Activated T-helper 1 cell treated with anti-CD3 and anti-CD28 coated beads, Interleukin-12 subunit alpha, Interleukin-12 subunit beta, Interleukin-2, Interleukin-4 antibody, amounts not matched to agents 30 ng/mL and 10 ng/mL and 1 ng/mL, durations not matched to agents 14 hours and 24 hours and 36 hours (primary cell): Measurements from ENCODE around the gene WDFY2. TPM values are rescaled to one million over a fixed set of nuclear protein-coding genes. Genes with fewer than 3 reads are reported as not detected.

Source experiments
- DNase-seq: peaks from one replicate; pipeline ENCODE4 v3.0.0; 2021; ENCODE audit warnings: low spot score
- H3K27ac Mint-ChIP-seq: one replicate; pipeline ENCODE4 v1.8.0; 2021; ENCODE audit warnings: mild to moderate bottlenecking, mixed read lengths
- H3K27me3 Mint-ChIP-seq: one replicate; pipeline ENCODE4 v1.8.0; 2022; ENCODE audit warnings: mild to moderate bottlenecking, moderate library complexity, mixed read lengths; ENCODE audit not compliant: insufficient read depth
- H3K36me3 Mint-ChIP-seq: one replicate; pipeline ENCODE4 v1.8.0; 2021; ENCODE audit warnings: low read depth, mixed read lengths
- H3K4me1 Mint-ChIP-seq: one replicate; pipeline ENCODE4 v1.8.0; 2021; ENCODE audit warnings: low read depth, mixed read lengths
- H3K4me3 Mint-ChIP-seq: one replicate; pipeline ENCODE4 v1.8.0; 2021; ENCODE audit warnings: mild to moderate bottlenecking, moderate library complexity, mixed read lengths
- H3K9me3 Mint-ChIP-seq: one replicate; pipeline ENCODE4 v1.8.0; 2021; ENCODE audit warnings: mixed read lengths
- intact Hi-C: fragments of 100-400 bp; cut with micrococcal nuclease; formaldehyde crosslinking; loops from one replicate; pipeline ENCODE4 v1.15.1; 2024
- total RNA-seq: library from RNA; stranded (reverse); gene quantifications from 2 replicates; pipeline ENCODE4 v1.2.3, GENCODE V29; 2022

The WDFY2 gene
- total RNA-seq, 1 donor from 2014 or later, result 7.5 TPM

DNA sequence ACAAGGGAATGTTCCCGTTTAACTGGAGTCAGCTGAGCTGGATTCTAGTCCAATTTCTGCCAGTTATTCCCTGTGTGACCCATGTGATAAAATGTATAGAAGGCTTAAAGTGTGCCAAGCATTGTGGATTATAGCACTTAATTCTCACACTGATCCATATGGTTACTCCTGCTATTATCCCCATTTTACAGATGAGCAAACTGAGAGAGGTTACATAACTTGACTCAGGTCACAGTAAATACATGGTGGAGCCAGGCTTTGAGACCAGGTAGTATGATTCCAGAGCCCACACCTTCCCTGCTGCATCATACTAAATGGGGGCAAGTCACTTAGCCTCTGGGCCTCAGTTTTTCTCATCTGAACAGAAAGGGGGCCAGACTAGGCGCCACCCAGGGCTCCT lies 221.7 kb downstream of the WDFY2 start:
- Mint-ChIP-seq H3K27ac (no peak overlapping the region), H3K9me3 (no peaks in the 10 kb centered on the region), H3K4me3 (no peak overlapping the region), H3K27me3 (no peaks in the 10 kb centered on the region), H3K36me3 (peaks cover 7% of the 10 kb centered on the region), H3K4me1 (peaks cover 40% of the 10 kb centered on the region)
- no peak for DNase-seq
- intact Hi-C loops, result loop anchor here (1.0 to 10.0 kb wide), 3 partner anchors 9 to 1441 kb away; no protein-coding TSS in a partner anchor

DNA sequence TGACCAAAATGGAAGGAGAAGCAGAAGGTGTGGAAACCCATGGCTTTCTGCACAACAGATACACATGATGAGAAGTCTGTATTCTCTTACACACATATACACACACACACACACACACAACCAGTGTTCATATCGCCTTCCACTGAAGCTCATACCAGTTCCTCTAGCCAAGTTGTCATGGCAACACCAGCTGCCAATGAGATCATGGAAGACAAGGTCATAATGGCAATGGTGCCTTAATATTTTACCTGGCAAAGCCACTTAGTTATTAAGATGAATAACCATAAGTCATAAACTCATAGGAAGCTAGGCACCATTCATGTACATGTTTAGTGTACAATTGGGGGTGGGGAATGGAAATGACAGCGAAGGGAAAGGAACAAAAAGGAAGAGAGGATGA lies 222.3 kb downstream of the WDFY2 start:
- intact Hi-C loops, result loop anchor here (10.0 kb wide), 2 partner anchors 892 to 1442 kb away; no protein-coding TSS in a partner anchor
- DNase-seq, result no peak
- H3K36me3 Mint-ChIP-seq, result peaks cover 7% of the 10 kb centered on the region
- no peaks in the 10 kb centered on the region for H3K27me3 Mint-ChIP-seq
- no peak overlapping the region for H3K27ac Mint-ChIP-seq
- no peak overlapping the region for H3K4me3 Mint-ChIP-seq
- H3K9me3 Mint-ChIP-seq, result no peaks in the 10 kb centered on the region
- peaks cover 39% of the 10 kb centered on the region for H3K4me1 Mint-ChIP-seq

DNA sequence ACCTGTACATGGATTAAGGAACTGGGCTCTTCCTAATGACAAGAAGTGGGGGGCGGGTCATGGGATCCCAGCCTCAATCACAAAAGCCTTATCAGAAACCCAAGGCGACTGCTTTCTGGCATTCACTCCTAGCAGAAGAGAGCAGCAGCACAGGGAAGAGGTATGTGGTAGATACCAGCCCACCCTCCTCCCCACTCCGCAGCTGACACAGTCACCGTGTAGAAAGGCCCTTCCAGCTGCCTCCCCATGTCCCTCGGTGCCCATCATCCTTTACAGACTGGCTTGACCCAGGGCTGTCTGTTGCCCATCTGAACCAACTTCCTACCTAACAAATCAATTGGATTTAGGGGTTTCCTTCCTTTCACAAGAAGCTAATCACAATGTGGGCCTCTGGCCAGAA lies 222.8 kb downstream of the WDFY2 start:
- Mint-ChIP-seq H3K9me3 (no peaks in the 10 kb centered on the region), H3K4me1 (peaks cover 39% of the 10 kb centered on the region)

DNA sequence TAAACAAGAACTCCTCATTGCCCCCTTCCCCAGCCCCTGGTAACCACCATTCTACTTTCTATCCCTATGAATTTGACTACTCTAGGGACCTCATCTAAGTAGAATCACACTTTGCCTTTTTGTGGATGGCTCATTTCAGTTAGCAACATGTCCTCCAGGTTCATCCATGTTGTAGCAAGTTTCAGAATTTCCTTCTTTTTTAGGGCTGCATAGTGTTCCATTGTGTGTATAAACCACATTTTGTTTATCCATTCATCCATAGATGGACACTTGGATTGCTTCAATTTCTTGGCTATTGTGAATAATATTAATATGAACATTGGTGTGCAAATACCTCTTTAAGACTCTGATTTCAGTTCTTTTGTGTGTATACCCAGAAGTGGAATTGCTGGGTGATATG lies 224.5 kb downstream of the WDFY2 start:
- intact Hi-C loops, result loop anchor here (10.0 kb wide), 2 partner anchors 894 to 1444 kb away; no protein-coding TSS in a partner anchor
- no peaks in the 10 kb centered on the region for H3K27me3 Mint-ChIP-seq
- no peak overlapping the region for H3K27ac Mint-ChIP-seq
- DNase-seq, result no peak
- H3K4me1 Mint-ChIP-seq, result peaks cover 26% of the 10 kb centered on the region
- no peaks in the 10 kb centered on the region for H3K9me3 Mint-ChIP-seq
- peaks cover 7% of the 10 kb centered on the region for H3K36me3 Mint-ChIP-seq
- no peak overlapping the region for H3K4me3 Mint-ChIP-seq

More for the DNA sequence above, 222.8 kb downstream of the WDFY2 start:
- Mint-ChIP-seq H3K36me3 (peaks cover 7% of the 10 kb centered on the region), H3K27ac (no peak overlapping the region), H3K4me3 (no peak overlapping the region), H3K27me3 (no peaks in the 10 kb centered on the region)
- DNase-seq, result no peak
- intact Hi-C loops, result loop anchor here (10.0 kb wide), 2 partner anchors 892 to 1442 kb away; no protein-coding TSS in a partner anchor

DNA sequence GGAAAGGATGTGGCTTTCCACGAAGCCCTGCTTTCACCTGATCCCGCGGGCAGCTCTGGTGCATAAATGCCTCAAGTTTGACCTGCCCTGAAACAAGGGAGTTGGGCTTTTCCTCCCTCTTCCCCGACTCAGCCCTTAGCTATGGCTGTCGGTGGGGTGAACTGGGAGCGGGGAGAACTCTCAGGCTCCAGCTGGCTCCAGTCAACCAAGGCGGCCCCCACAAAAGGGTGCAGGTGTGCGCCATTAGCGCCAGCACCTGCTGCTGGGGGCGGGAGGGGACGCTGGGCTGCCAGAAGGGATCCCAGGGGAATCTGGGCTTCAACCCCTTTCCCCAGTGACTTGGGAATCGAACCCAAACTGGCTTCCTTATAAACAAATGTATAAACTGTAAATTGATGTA lies 226.8 kb downstream of the WDFY2 start:
- Mint-ChIP-seq H3K36me3 (no peaks in the 10 kb centered on the region), H3K27me3 (no peaks in the 10 kb centered on the region), H3K4me1 (peaks cover 20% of the 10 kb centered on the region)

DNA sequence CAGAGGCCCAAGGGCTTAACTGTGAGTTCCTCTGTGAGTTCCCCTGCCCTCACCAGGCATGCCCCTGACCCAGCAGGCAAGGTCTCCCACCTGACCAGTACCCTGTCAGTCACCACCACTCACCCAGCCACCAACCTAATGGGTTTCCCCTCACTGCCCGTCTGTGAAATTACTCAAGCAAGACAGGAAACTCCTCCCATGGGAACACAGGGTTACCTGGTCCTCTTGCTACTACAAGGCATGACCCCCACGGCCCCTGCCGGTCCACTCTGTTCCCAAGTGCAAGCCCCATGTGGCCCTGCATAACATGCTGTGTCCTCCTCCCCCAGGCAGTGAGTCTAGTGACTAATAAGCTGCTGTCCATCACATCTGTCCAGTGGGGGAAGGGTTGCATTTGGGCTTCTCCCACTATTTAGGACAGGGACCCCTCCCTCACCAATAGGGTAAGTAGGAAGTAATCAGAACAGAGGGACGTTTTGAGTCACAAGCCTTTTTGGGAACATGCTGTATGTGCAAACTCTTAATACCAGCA lies 227.7 kb downstream of the WDFY2 start:
- H3K27ac Mint-ChIP-seq, result no peak overlapping the region
- H3K36me3 Mint-ChIP-seq, result no peaks in the 10 kb centered on the region
- intact Hi-C loops, result no loop called here
- peaks cover 2% of the 10 kb centered on the region for H3K27me3 Mint-ChIP-seq
- H3K4me3 Mint-ChIP-seq, result no peak overlapping the region
- no peak for DNase-seq
- no peaks in the 10 kb centered on the region for H3K9me3 Mint-ChIP-seq
- peaks cover 27% of the 10 kb centered on the region for H3K4me1 Mint-ChIP-seq

More for the DNA sequence above, 226.8 kb downstream of the WDFY2 start:
- Mint-ChIP-seq H3K27ac (no peak overlapping the region), H3K9me3 (no peaks in the 10 kb centered on the region), H3K4me3 (no peak overlapping the region)
- DNase-seq, result no peak
- intact Hi-C loops, result no loop called here

DNA sequence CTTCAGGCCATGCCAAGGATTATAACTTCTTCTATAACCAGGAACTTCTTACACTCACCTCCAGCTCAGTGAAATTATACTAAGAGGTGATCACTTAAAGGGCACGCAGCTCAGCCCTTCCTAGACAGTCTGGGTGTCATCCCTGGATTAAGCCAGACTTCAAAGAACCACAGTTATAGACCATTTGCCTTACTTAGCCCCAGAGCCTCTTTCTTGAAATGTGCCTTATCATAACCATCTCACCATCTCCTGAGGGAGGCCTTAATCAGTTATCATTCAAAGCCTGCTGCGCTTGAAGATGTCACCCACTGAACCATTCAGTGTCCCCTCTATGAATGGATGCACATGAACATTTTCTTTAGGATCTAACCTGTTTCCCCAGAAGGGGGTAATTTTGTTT lies 229.8 kb downstream of the WDFY2 start:
- Mint-ChIP-seq H3K4me3 (no peak overlapping the region), H3K9me3 (no peaks in the 10 kb centered on the region), H3K36me3 (no peaks in the 10 kb centered on the region), H3K4me1 (peaks cover 43% of the 10 kb centered on the region), H3K27ac (no peak overlapping the region), H3K27me3 (peaks cover 3% of the 10 kb centered on the region)
- intact Hi-C loops, result loop anchor here (2.0 kb wide), 1 partner anchor 199 kb away; the partner anchor contains the start of gene ALG11
- no peak for DNase-seq

DNA sequence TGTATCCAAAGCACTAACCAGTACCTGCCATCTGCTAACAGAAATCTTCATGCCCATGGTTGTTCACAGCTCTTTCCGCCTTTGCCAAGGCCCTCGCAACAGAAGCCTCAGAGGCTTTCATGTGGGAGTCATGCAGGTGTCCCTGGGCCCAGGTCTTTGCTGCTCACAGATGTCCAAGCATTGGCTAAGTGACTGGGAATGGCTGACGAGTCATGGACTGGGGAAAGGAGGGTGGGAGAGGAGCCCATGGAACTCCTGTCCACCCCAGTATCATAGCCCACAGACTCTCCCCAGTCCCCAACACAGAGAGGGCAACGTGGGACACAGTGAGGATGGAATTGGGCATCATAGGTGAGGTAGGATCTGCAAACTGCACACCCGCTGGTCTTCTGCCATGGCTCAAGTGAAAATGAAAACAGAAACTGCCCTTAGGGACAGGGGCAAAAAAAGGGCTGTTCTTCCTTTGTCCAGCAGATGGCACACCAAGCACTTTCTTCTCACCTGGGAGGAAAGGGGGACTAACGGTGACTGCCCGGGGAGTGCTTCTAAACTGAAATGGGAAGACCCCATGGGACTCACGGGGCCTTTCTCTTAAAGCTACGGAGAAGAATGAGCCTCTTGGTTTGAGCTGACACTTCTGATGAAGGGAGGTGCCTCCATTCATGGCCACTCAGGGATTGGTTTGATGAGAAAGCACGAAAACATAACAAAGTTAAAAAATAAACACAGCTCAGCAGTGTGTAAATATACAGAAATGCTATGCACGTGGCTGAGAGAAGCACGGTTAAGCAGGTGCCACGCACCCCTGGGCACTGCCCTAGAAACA lies 230.8 kb downstream of the WDFY2 start:
- Mint-ChIP-seq H3K27me3 (peaks cover 3% of the 10 kb centered on the region), H3K36me3 (no peaks in the 10 kb centered on the region), H3K4me3 (peak overlapping the region; percentile 37), H3K9me3 (no peaks in the 10 kb centered on the region), H3K4me1 (peaks cover 52% of the 10 kb centered on the region), H3K27ac (no peak overlapping the region)
- intact Hi-C loops, result loop anchor here (1.0 to 5.0 kb wide), 9 partner anchors 10 to 386 kb away; partner anchors contain the start of genes ALG11, NEK5 and TMEM272
- DNase-seq, result peak; percentile 66

DNA sequence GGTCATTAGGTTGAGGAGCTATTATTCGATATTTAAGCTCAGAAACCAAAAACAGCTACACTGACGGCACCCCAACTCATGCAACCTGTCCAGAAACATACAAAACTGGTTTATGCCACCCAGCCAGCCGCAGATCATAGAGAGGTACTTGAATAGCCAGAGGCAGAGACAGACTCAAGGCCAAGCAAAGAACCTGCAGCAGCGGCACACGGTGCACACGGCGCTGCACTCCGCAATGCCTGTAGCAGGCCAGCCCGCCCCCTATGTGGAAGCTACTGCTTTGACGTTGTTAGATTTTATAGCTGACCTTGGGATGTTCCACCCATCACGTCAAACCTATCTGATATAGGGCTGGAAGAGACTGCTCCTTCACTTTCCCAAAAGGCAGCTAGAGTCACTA lies 231.6 kb downstream of the WDFY2 start:
- no peak for DNase-seq
- intact Hi-C loops, result loop anchor here (1.0 to 5.0 kb wide), 9 partner anchors 9 to 385 kb away; partner anchors contain the start of genes ALG11, NEK5 and TMEM272
- H3K4me1 Mint-ChIP-seq, result peaks cover 61% of the 10 kb centered on the region
- H3K27ac Mint-ChIP-seq, result no peak overlapping the region
- H3K4me3 Mint-ChIP-seq, result no peak overlapping the region
- no peaks in the 10 kb centered on the region for H3K36me3 Mint-ChIP-seq
- no peaks in the 10 kb centered on the region for H3K9me3 Mint-ChIP-seq
- H3K27me3 Mint-ChIP-seq, result peaks cover 3% of the 10 kb centered on the region

DNA sequence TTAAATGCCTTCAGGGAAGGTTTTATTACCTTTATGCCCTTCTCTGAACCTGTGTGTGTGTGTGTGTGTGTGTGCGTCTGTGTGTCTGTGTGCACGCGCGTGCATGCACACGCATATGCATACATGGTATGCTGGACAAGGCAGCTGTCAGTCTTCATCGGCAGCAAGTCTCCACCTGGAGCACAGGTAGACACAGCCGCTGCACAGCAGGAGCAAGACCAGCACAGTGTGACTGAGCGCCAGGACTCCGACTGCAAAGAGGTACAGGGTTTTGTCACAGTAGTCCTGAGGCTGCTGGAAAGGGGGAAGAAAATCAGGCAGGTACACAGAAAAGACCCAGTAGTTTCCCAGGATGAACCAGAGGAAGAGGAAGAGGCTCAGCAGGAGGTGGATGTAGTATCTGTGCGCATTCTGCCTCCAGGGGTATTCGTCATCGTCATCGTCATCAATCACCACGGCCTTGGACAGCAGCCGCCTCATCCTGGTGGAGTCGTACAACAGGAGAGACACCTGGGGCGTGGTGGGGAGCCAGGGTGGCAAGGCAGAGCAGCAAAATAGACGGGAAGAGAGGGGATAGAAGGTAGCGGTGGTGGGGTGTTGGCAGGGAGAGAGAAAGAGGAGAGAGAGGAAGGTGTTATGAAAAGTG lies 232.5 kb downstream of the WDFY2 start:
- H3K4me1 Mint-ChIP-seq, result peaks cover 65% of the 10 kb centered on the region
- intact Hi-C loops, result loop anchor here (5.0 kb wide), 2 partner anchors 311 to 376 kb away; partner anchors contain the start of gene NEK5
- peaks cover 3% of the 10 kb centered on the region for H3K27me3 Mint-ChIP-seq
- H3K27ac Mint-ChIP-seq, result peak overlapping the region; percentile 42
- H3K36me3 Mint-ChIP-seq, result no peaks in the 10 kb centered on the region
- no peak for DNase-seq
- no peak overlapping the region for H3K4me3 Mint-ChIP-seq
- no peaks in the 10 kb centered on the region for H3K9me3 Mint-ChIP-seq
